SK-N-SH (cell line): ENCODE measurements around the gene GPR18. TPM values are rescaled to one million over a fixed set of nuclear protein-coding genes. Genes with fewer than 3 reads are reported as not detected.

ENCODE experiments used
- CTCF ChIA-PET: fragments of 300-600, 350-600 bp; formaldehyde crosslinking; extraction: SDS; loops from one replicate; lab custom pipeline; 2021; lab: Yijun Ruan, JAX
- POLR2A ChIA-PET: fragments of 350-600 bp; sonication (Branson Sonifier 250); formaldehyde crosslinking; extraction: SDS; loops from one replicate; lab custom pipeline; 2020; ENCODE audit warnings: antibody characterized with exemption, inconsistent platforms; lab: Yijun Ruan, JAX
- DNase-seq: peaks from one replicate; pipeline ENCODE4 v3.0.0; 2012
- H2AFZ ChIP-seq: fragments of 200-600 bp; sonication (generic); 2 replicates; pipeline ENCODE4 v1.8.1; 2016; ENCODE audit warnings: antibody characterized with exemption, mild to moderate bottlenecking, low read depth
- H3F3A ChIP-seq: fragments of 200-600 bp; sonication (generic); replicated peaks from 2 replicates; pipeline ENCODE3; 2016; ENCODE audit warnings: antibody characterized with exemption, mild to moderate bottlenecking; ENCODE audit not compliant: insufficient read depth
- H3K27ac ChIP-seq, 2 experiments: fragments of 200-500 bp in 1 of 2; fragments of 200-600 bp in 1 of 2; sonication (Bioruptor generic) in 1 of 2; sonication (generic), shearing (Covaris generic) in 1 of 2; 2 replicates each; pipeline versions ENCODE4 v1.5.1 to v1.6.1; 2014 to 2016; ENCODE audit warnings: low read depth in 2 of 2, inconsistent platforms in 1 of 2, low read length in 1 of 2, mild to moderate bottlenecking in 1 of 2, mixed read lengths in 1 of 2
- H3K27me3 ChIP-seq: fragments of 200-600 bp; sonication (generic), shearing (Covaris generic); 2 replicates; pipeline ENCODE4 v1.6.1; 2016; ENCODE audit warnings: mixed run types; ENCODE audit not compliant: insufficient read depth
- H3K36me3 ChIP-seq, 2 experiments: fragments of 200-500 bp in 1 of 2; fragments of 200-600 bp in 1 of 2; sonication (Bioruptor generic) in 1 of 2; sonication (generic) in 1 of 2; replicated peaks in 1 of 2; 2 replicates each; pipeline versions ENCODE3 to v1.5.1; 2014 to 2016; ENCODE audit warnings: low read length in 1 of 2, mild to moderate bottlenecking in 1 of 2; ENCODE audit not compliant: insufficient read depth in 2 of 2, control insufficient read depth in 1 of 2
- H3K4me1 ChIP-seq, 2 experiments: fragments of 200-500 bp in 1 of 2; fragments of 200-600 bp in 1 of 2; sonication (Bioruptor generic) in 1 of 2; sonication (generic), shearing (Covaris generic) in 1 of 2; 2 replicates each; pipeline versions ENCODE4 v1.5.1 to v1.6.1; 2014 to 2016; ENCODE audit warnings: low read depth in 1 of 2, low read length in 1 of 2, mixed run types in 1 of 2; ENCODE audit not compliant: insufficient read depth in 2 of 2, control insufficient read depth in 1 of 2
- H3K4me2 ChIP-seq: fragments of 200-600 bp; sonication (generic), shearing (Covaris generic); 2 replicates; pipeline ENCODE4 v1.6.1; 2017; ENCODE audit warnings: mixed run types
- H3K4me3 ChIP-seq, 2 experiments: fragments of 200-500 bp in 1 of 2; fragments of 200-600 bp in 1 of 2; sonication (Bioruptor generic) in 1 of 2; sonication (generic), shearing (Covaris generic) in 1 of 2; 2 replicates each; pipeline versions ENCODE4 v1.5.1 to v1.8.1; 2014 to 2016; ENCODE audit warnings: low read depth in 2 of 2, inconsistent platforms in 1 of 2, low read length in 1 of 2, mild to moderate bottlenecking in 1 of 2, mixed read lengths in 1 of 2, moderate library complexity in 1 of 2
- H3K79me2 ChIP-seq: fragments of 200-600 bp; sonication (generic); 2 replicates; pipeline ENCODE4 v1.8.1; 2017; ENCODE audit warnings: mild to moderate bottlenecking; ENCODE audit not compliant: insufficient read depth
- H3K9ac ChIP-seq: fragments of 200-600 bp; sonication (generic); 2 replicates; pipeline ENCODE4 v1.6.1; 2017; ENCODE audit warnings: mixed run types
- H3K9me2 ChIP-seq: fragments of 200-600 bp; sonication (generic); 2 replicates; pipeline ENCODE4 v1.6.1; 2017; ENCODE audit warnings: mixed run types
- H3K9me3 ChIP-seq: fragments of 200-600 bp; sonication (generic); 2 replicates; pipeline ENCODE4 v1.6.1; 2017; ENCODE audit warnings: mixed run types, mild to moderate bottlenecking, moderate library complexity
- H4K20me1 ChIP-seq: fragments of 200-600 bp; sonication (generic); 2 replicates; pipeline ENCODE4 v1.6.1; 2017; ENCODE audit warnings: mild to moderate bottlenecking, mixed run types; ENCODE audit not compliant: insufficient read depth
- ELF1 ChIP-seq: IDR thresholded peaks from 2 replicates; pipeline ENCODE4 v1.4.0; 2012
- EZH2phosphoT487 ChIP-seq: fragments of 200-600 bp; sonication (generic); IDR thresholded peaks from 2 replicates; pipeline ENCODE4 v1.6.1; 2017; ENCODE audit warnings: low read depth, mixed run types, mild to moderate bottlenecking, antibody characterized with exemption, moderate library complexity, borderline replicate concordance
- FOXJ3 ChIP-seq: sonication (generic); formaldehyde crosslinking; IDR thresholded peaks from 2 replicates; pipeline ENCODE4 v1.5.1; 2020; ENCODE audit warnings: mild to moderate bottlenecking, missing genetic modification reagents
- GABPA ChIP-seq: IDR thresholded peaks from 2 replicates; pipeline ENCODE4 v1.4.0; 2012; ENCODE audit warnings: low read depth, mild to moderate bottlenecking
- GATA2 ChIP-seq: sonication (generic); formaldehyde crosslinking; IDR thresholded peaks from 2 replicates; pipeline ENCODE4 v1.5.0; 2020; ENCODE audit warnings: mild to moderate bottlenecking, missing genetic modification reagents
- MXI1 ChIP-seq: IDR thresholded peaks from 2 replicates; pipeline ENCODE4 v1.6.1; 2012; ENCODE audit warnings: mild to moderate bottlenecking, low read depth, low read length, improper control_type of control experiment
- POLR2AphosphoS5 ChIP-seq: IDR thresholded peaks from 2 replicates; pipeline ENCODE4 v1.6.1; 2012; ENCODE audit warnings: low read depth, low read length
- RAD21 ChIP-seq: IDR thresholded peaks from 2 replicates; pipeline ENCODE4 v1.6.1; 2012; ENCODE audit warnings: mild to moderate bottlenecking, low read length
- RCOR1 ChIP-seq: fragments of 150-350 bp; IDR thresholded peaks from 2 replicates; pipeline ENCODE4 v1.6.1; 2017; ENCODE audit warnings: antibody characterized with exemption, low read length
- RXRA ChIP-seq: IDR thresholded peaks from 2 replicates; pipeline ENCODE4 v1.4.0; 2012; ENCODE audit warnings: low read depth, mild to moderate bottlenecking, borderline replicate concordance
- SIN3A ChIP-seq: IDR thresholded peaks from 2 replicates; pipeline ENCODE4 v1.6.1; 2012; ENCODE audit warnings: low read depth, mild to moderate bottlenecking, low read length, moderate library complexity, borderline replicate concordance
- TAF1 ChIP-seq: IDR thresholded peaks from 2 replicates; pipeline ENCODE4 v1.6.1; 2012; ENCODE audit warnings: low read depth, mild to moderate bottlenecking, low read length, moderate library complexity, borderline replicate concordance
- YY1 ChIP-seq: IDR thresholded peaks from 2 replicates; pipeline ENCODE4 v1.4.0; 2012; ENCODE audit warnings: low read depth, mild to moderate bottlenecking
- WGBS: methylation state at CpG from one replicate; pipeline ENCODE4 v1.1.6; 2017; ENCODE audit warnings: low lambda C conversion rate; 5-methylcytosine and 5-hydroxymethylcytosine counted together
- polyA plus RNA-seq, 3 experiments: library from polyadenylated mRNA; depleted of rRNA; stranded (reverse); fragments of >200 nt; gene quantifications; 2 replicates each; pipeline ENCODE4 v1.2.3, GENCODE V29; 2012
- TF ChIP-seq, protein P1 (sequence below): fragments of 150-350 bp; IDR thresholded peaks from 2 replicates; pipeline ENCODE4 v1.6.1; 2017; ENCODE audit warnings: antibody characterized with exemption, low read length, low read depth, borderline replicate concordance
- TF ChIP-seq, protein P2 (sequence below): fragments of 150-350 bp; IDR thresholded peaks from 2 replicates; pipeline ENCODE4 v1.6.1; 2016; ENCODE audit warnings: mild to moderate bottlenecking, low read depth, low read length
- TF ChIP-seq, protein P3 (sequence below): fragments of 200-600 bp; sonication (generic); IDR thresholded peaks from 2 replicates; pipeline ENCODE4 v1.6.1; 2017; ENCODE audit warnings: antibody characterized with exemption, mild to moderate bottlenecking, moderate library complexity
- TF ChIP-seq, protein P4 (sequence below): IDR thresholded peaks from 2 replicates; pipeline ENCODE4 v1.4.0; 2012; ENCODE audit warnings: low read depth

GPR18 gene
- polyA plus RNA-seq, 1 of the 3 experiments (the other 2 are of a cell fraction): not detected

DNA sequence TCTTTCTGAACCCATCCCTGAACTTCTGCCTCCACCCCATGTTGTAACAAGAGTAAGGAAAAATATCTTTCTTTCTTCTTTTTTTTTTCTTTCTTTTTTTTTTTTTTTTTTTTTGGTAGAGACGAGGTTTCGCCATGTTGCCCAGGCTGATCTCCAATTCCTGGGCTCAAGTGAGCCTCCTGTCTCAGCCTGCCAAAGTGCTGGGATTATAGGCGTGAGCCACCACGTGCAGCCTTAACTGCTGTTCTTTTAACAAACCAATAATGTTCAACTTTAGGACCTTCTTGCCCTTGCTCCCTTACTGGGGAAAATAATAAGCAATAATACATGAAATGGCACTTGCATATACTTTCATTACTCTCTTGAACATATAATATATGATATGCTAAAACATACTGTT lies 29.4 kb upstream of the GPR18 start (continued):
- TF ChIP-seq, protein P1, sequence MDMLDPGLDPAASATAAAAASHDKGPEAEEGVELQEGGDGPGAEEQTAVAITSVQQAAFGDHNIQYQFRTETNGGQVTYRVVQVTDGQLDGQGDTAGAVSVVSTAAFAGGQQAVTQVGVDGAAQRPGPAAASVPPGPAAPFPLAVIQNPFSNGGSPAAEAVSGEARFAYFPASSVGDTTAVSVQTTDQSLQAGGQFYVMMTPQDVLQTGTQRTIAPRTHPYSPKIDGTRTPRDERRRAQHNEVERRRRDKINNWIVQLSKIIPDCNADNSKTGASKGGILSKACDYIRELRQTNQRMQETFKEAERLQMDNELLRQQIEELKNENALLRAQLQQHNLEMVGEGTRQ: no peak
- TF ChIP-seq MXI1 (no peak), POLR2AphosphoS5 (no peak), RXRA (no peak)

DNA sequence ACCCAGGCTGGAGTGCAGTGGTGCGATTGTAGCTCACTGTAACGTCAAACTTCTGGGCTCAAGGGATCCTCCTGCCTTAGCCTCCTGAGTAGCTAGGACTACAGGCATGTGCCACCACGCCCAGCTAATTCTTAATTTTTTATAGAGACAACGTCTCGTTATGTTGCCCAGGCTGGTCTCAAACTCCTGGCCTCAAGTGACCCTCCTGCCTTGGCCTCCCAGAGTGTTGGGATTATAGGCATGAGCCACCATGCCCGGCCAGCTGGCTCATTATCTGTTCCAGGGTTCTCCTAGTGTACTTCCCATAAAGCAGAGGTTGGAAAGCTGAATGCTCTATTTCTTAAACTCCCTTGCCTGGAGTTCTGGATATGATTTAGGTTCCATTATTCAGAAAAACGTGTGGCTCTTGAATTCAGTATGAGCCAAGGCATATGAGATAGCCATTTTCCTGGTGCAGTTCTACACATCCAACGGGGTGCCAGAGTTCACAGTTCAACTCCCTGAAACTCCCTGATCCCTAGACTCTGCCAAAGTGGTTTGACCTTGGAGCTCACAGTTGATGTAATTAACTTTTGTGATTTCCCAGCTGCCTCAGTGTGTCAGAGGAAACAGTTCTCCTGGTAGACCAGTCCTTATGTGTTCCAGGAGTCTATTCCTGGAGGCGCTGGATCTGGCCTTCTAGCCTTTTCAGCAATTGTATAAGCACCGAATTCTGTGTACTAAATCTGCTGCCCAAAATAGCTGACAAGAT lies 27.4 kb upstream of the GPR18 start:
- no peak overlapping the region; a peak in 1 of 4 replicates for H3K27ac ChIP-seq
- CTCF ChIA-PET: interaction anchor here (1.0 to 2.8 kb wide), 2 partner anchors 16 to 85 kb away, joined by 3 to 16 read pairs; partner anchors contain the start of gene UBAC2
- TF ChIP-seq POLR2AphosphoS5: no peak
- no peak for TF ChIP-seq ELF1
- TF ChIP-seq, protein P2, sequence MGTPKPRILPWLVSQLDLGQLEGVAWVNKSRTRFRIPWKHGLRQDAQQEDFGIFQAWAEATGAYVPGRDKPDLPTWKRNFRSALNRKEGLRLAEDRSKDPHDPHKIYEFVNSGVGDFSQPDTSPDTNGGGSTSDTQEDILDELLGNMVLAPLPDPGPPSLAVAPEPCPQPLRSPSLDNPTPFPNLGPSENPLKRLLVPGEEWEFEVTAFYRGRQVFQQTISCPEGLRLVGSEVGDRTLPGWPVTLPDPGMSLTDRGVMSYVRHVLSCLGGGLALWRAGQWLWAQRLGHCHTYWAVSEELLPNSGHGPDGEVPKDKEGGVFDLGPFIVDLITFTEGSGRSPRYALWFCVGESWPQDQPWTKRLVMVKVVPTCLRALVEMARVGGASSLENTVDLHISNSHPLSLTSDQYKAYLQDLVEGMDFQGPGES: no peak
- no peak for TF ChIP-seq YY1
- no peak for TF ChIP-seq MXI1
- no peak for TF ChIP-seq RAD21
- no peak for TF ChIP-seq FOXJ3 (CRISPR knock-in tag)
- TF ChIP-seq, protein P3, sequence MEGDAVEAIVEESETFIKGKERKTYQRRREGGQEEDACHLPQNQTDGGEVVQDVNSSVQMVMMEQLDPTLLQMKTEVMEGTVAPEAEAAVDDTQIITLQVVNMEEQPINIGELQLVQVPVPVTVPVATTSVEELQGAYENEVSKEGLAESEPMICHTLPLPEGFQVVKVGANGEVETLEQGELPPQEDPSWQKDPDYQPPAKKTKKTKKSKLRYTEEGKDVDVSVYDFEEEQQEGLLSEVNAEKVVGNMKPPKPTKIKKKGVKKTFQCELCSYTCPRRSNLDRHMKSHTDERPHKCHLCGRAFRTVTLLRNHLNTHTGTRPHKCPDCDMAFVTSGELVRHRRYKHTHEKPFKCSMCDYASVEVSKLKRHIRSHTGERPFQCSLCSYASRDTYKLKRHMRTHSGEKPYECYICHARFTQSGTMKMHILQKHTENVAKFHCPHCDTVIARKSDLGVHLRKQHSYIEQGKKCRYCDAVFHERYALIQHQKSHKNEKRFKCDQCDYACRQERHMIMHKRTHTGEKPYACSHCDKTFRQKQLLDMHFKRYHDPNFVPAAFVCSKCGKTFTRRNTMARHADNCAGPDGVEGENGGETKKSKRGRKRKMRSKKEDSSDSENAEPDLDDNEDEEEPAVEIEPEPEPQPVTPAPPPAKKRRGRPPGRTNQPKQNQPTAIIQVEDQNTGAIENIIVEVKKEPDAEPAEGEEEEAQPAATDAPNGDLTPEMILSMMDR: no peak
- no peak for TF ChIP-seq RCOR1
- TF ChIP-seq TAF1: no peak
- TF ChIP-seq, protein P4, sequence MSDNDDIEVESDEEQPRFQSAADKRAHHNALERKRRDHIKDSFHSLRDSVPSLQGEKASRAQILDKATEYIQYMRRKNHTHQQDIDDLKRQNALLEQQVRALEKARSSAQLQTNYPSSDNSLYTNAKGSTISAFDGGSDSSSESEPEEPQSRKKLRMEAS: no peak
- no peak for TF ChIP-seq SIN3A
- TF ChIP-seq GABPA: no peak
- no peak for TF ChIP-seq EZH2phosphoT487
- TF ChIP-seq GATA2 (CRISPR knock-in tag): no peak
- no peak overlapping the region for H3K4me3 ChIP-seq
- no peak overlapping the region for H3K4me2 ChIP-seq
- H3K9ac ChIP-seq: no peak overlapping the region
- H4K20me1 ChIP-seq: peaks cover 5% of the 10 kb centered on the region; the same call in 1 of the 2 replicates
- no peak overlapping the region for H2AFZ ChIP-seq
- WGBS: 98% methylated on average over 10 of the region's 10 CpGs
- peaks cover 11% of the 10 kb centered on the region for H3F3A ChIP-seq
- no peak for DNase-seq
- POLR2A ChIA-PET: no interaction called here
- H3K9me2 ChIP-seq: no peaks in the 10 kb centered on the region
- H3K9me3 ChIP-seq: no peaks in the 10 kb centered on the region
- H3K36me3 ChIP-seq: peaks cover 2 to 8% of the 10 kb centered on the region in 2 experiments
- H3K79me2 ChIP-seq: no peaks in the 10 kb centered on the region
- H3K4me1 ChIP-seq: peaks cover 6 to 7% of the 10 kb centered on the region in 2 experiments; a peak in 3 of 4 replicates
- no peaks in the 10 kb centered on the region for H3K27me3 ChIP-seq
